ENCODE data around the gene ZNF750. TPM values are rescaled to one million over a fixed set of nuclear protein-coding genes. Genes with fewer than 3 reads are reported as not detected.
"Not testable (repeated sequence)": the region's sequence is repeated elsewhere in the genome, so short reads cannot be mapped to it uniquely, and the experiment has no call there.

The ZNF750 gene
- total RNA-seq, 1 experiment from 2014 or later = not detected

DNA sequence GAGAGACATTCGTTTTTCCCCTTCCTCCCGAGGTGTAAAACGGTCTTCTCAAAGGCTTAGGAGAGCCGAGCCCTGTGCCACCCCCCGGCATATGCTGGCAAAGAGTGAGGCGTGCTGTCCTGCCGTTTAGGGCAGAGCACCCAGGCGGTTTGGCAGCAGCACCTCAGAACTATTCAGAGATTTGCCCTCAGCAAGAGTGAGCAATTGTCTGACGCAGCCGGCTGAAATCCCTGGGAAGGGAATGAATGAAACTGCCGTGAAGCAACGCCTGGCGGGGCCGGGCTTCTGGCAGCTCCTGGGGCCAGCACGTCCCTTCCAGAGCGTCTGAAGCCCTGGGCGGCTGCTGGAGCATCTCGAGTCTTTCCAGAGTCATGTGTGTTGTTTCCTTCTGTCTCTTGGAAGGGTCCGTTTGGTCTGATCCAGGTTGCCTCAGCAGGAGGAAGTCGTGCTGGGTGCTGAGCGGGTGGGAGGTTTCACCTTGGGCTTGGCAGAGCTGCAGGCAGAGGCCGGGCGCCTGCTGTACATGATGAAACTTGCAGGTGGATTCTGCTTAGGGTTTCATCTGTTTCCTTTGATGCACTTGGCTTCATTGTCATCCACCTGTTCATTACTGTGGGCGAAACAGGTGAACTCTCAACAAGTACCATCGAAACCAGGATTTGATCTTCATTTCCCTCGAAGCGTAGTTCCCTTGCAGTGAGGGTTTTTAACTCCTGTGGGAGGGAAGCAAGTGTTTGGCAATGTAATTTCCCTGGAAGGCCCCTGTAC is 52.6 kb downstream of the ZNF750 start:
- ChIA-PET POLR2A (ENCODE audit: low non-redundant PET) (no interaction called here), CTCF (no interaction called here)
- Histone ChIP-seq H3K4me1 (ENCODE audit: insufficient read depth, low read length, poor library complexity, severe bottlenecking) (no peaks in the 10 kb centered on the region), H3K27me3 (replicated peaks; ENCODE audit: insufficient read depth, low read depth, low read length, poor library complexity) (no peaks in the 10 kb centered on the region), H3K27ac (ENCODE audit: low read depth, low read length, poor library complexity, severe bottlenecking) (no peak overlapping the region), H3K36me3 (ENCODE audit: insufficient read depth, low read length, poor library complexity, severe bottlenecking) (peaks cover 17% of the 10 kb centered on the region), H3K9me3 (ENCODE audit: low read depth, low read length, poor library complexity, severe bottlenecking) (no peaks in the 10 kb centered on the region), H3K4me3 (ENCODE audit: low read depth, low read length, poor library complexity, severe bottlenecking) (no peak overlapping the region)
- TF ChIP-seq, protein P1, sequence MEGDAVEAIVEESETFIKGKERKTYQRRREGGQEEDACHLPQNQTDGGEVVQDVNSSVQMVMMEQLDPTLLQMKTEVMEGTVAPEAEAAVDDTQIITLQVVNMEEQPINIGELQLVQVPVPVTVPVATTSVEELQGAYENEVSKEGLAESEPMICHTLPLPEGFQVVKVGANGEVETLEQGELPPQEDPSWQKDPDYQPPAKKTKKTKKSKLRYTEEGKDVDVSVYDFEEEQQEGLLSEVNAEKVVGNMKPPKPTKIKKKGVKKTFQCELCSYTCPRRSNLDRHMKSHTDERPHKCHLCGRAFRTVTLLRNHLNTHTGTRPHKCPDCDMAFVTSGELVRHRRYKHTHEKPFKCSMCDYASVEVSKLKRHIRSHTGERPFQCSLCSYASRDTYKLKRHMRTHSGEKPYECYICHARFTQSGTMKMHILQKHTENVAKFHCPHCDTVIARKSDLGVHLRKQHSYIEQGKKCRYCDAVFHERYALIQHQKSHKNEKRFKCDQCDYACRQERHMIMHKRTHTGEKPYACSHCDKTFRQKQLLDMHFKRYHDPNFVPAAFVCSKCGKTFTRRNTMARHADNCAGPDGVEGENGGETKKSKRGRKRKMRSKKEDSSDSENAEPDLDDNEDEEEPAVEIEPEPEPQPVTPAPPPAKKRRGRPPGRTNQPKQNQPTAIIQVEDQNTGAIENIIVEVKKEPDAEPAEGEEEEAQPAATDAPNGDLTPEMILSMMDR (conservative IDR thresholded peaks at IDR 0.05; ENCODE audit: low read depth, low read length) = no peak
- DNase-seq (ENCODE audit: low spot score) = no peak
- no TSS peak for BruUV-seq (replicated peaks)
- intact Hi-C loops (cut with micrococcal nuclease; ENCODE audit: unreplicated experiment) = no loop called here

DNA sequence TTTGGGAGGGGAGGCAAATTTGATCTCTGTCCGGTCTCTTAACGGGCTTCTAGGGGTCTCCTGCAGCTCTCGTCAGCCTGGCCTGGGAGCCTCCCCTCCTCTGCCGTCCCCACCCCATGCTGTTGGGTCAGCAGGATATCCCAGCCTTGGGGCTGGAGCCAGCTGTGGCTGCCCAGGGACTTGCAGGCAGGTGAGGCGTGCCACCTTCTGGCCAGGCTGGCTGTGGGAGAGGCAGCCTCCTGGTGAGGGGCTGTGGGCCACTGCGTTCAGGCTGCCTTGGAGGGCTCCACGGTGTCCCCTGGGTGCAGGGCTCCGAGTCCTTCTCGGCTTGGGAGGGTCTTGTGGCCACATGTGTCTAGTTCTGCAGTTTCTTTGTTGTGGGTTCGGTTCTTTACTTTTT is 53.4 kb downstream of the ZNF750 start:
- Histone ChIP-seq H3K36me3 (ENCODE audit: insufficient read depth, low read length, poor library complexity, severe bottlenecking) (peaks cover 21% of the 10 kb centered on the region), H3K27me3 (replicated peaks; ENCODE audit: insufficient read depth, low read depth, low read length, poor library complexity) (no peaks in the 10 kb centered on the region), H3K4me1 (ENCODE audit: insufficient read depth, low read length, poor library complexity, severe bottlenecking) (no peaks in the 10 kb centered on the region), H3K27ac (ENCODE audit: low read depth, low read length, poor library complexity, severe bottlenecking) (no peak overlapping the region), H3K9me3 (ENCODE audit: low read depth, low read length, poor library complexity, severe bottlenecking) (no peaks in the 10 kb centered on the region), H3K4me3 (ENCODE audit: low read depth, low read length, poor library complexity, severe bottlenecking) (no peak overlapping the region)
- TF ChIP-seq EZH2 (IDR thresholded peaks at IDR 0.05; ENCODE audit: borderline replicate concordance, low read depth, low read length, poor library complexity, severe bottlenecking) = no peak
- TF ChIP-seq, protein P1 (conservative IDR thresholded peaks at IDR 0.05; ENCODE audit: low read depth, low read length) = no peak
- POLR2A ChIA-PET (ENCODE audit: low non-redundant PET) = no interaction called here
- intact Hi-C loops (cut with micrococcal nuclease; ENCODE audit: unreplicated experiment) = no loop called here
- DNase-seq (ENCODE audit: low spot score) = no peak
- CTCF ChIA-PET = no interaction called here
- no TSS peak for BruUV-seq (replicated peaks)

DNA sequence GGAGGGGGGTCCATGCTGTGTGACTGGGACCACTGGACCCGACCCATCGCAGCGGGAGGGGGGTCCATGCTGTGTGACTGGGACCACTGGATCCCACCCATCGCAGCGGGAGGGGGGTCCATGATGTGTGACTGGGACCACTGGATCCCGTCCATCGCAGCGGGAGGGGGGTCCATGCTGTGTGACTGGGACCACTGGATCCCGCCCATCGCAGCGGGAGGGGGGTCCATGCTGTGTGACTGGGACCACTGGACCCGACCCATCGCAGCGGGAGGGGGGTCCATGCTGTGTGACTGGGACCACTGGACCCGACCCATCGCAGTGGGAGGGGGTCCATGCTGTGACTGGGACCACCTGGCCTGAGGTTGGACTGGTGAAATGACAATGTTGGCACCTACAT is 54.2 kb downstream of the ZNF750 start:
- CTCF ChIA-PET; H3K9me3 ChIP-seq (ENCODE audit: low read depth, low read length, poor library complexity, severe bottlenecking); intact Hi-C loops (cut with micrococcal nuclease; ENCODE audit: unreplicated experiment); BruUV-seq (replicated peaks); H3K27me3 ChIP-seq (replicated peaks; ENCODE audit: insufficient read depth, low read depth, low read length, poor library complexity); H3K4me3 ChIP-seq (ENCODE audit: low read depth, low read length, poor library complexity, severe bottlenecking); H3K27ac ChIP-seq (ENCODE audit: low read depth, low read length, poor library complexity, severe bottlenecking); DNase-seq (ENCODE audit: low spot score); POLR2A ChIA-PET (ENCODE audit: low non-redundant PET); H3K4me1 ChIP-seq (ENCODE audit: insufficient read depth, low read length, poor library complexity, severe bottlenecking): not testable (repeated sequence)
- peaks cover 21% of the 10 kb centered on the region for H3K36me3 ChIP-seq (ENCODE audit: insufficient read depth, low read length, poor library complexity, severe bottlenecking)

DNA sequence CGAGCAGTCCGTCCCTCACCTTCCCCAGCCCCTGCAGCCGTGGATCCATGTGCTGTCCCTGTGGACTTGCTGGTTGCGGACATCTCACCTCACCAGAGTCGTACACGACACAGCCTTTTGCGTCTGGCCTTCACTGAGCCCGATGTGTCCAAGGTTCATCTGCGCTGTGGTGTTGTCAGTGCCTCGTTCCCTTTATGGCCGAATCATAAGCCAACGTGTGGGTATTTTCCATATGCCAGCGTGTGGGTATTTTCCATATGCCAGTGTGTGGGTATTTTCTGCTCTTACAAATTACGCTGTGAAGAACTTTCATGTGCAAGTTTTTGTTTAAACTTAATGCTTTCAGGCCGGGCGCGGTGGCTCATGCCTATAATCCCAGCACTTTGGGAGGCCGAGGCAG is 56.3 kb downstream of the ZNF750 start:
- intact Hi-C loops (cut with micrococcal nuclease; ENCODE audit: unreplicated experiment) = loop anchor here (5.0 kb wide), 2 partner anchors 134 to 179 kb away; no protein-coding TSS in a partner anchor
- DNase-seq (ENCODE audit: low spot score) = no peak
- ChIA-PET POLR2A (ENCODE audit: low non-redundant PET) (no interaction called here), CTCF (no interaction called here)
- H3K36me3 ChIP-seq (ENCODE audit: insufficient read depth, low read length, poor library complexity, severe bottlenecking) = peaks cover 21% of the 10 kb centered on the region
- H3K4me1 ChIP-seq (ENCODE audit: insufficient read depth, low read length, poor library complexity, severe bottlenecking) = no peaks in the 10 kb centered on the region
- no peak overlapping the region for H3K27ac ChIP-seq (ENCODE audit: low read depth, low read length, poor library complexity, severe bottlenecking)
- H3K27me3 ChIP-seq (replicated peaks; ENCODE audit: insufficient read depth, low read depth, low read length, poor library complexity) = no peaks in the 10 kb centered on the region
- BruUV-seq (replicated peaks) = no TSS peak
- no peak overlapping the region for H3K4me3 ChIP-seq (ENCODE audit: low read depth, low read length, poor library complexity, severe bottlenecking)
- no peaks in the 10 kb centered on the region for H3K9me3 ChIP-seq (ENCODE audit: low read depth, low read length, poor library complexity, severe bottlenecking)
- no peak for TF ChIP-seq EZH2 (IDR thresholded peaks at IDR 0.05; ENCODE audit: borderline replicate concordance, low read depth, low read length, poor library complexity, severe bottlenecking)
- TF ChIP-seq, protein P1 (conservative IDR thresholded peaks at IDR 0.05; ENCODE audit: low read depth, low read length) = no peak
